Activated naive CD4-positive, alpha-beta T cell treated with anti-CD3 and anti-CD28 coated beads for 36 hours (primary cell): ENCODE data around the gene ABCA7. TPM values are rescaled to one million over a fixed set of nuclear protein-coding genes. Genes with fewer than 3 reads are reported as not detected.

Experiments
- CTCF ChIA-PET: fragments of 350-600 bp; sonication (Branson Sonifier 250); formaldehyde crosslinking; loops from one replicate; lab custom pipeline; 2021; ENCODE audit warnings: antibody characterized with exemption; lab: Charles Lee
- DNase-seq: peaks from one replicate; pipeline ENCODE4 v3.0.0-alpha.2; 2020
- H3K27ac Mint-ChIP-seq: one replicate; pipeline ENCODE4 v1.8.0; 2021; ENCODE audit warnings: mild to moderate bottlenecking, mixed read lengths
- H3K27me3 Mint-ChIP-seq: one replicate; pipeline ENCODE4 v1.8.0; 2021; ENCODE audit warnings: low read depth, mixed read lengths
- H3K36me3 Mint-ChIP-seq: one replicate; pipeline ENCODE4 v1.8.0; 2021; ENCODE audit warnings: low read depth, mixed read lengths
- H3K4me1 Mint-ChIP-seq: one replicate; pipeline ENCODE4 v1.8.0; 2021; ENCODE audit warnings: low read depth, mixed read lengths
- H3K4me3 Mint-ChIP-seq: one replicate; pipeline ENCODE4 v1.8.0; 2021; ENCODE audit warnings: mild to moderate bottlenecking, moderate library complexity, mixed read lengths
- H3K9me3 Mint-ChIP-seq: one replicate; pipeline ENCODE4 v1.8.0; 2021; ENCODE audit warnings: mixed read lengths
- intact Hi-C: fragments of 100-400 bp; cut with micrococcal nuclease; formaldehyde crosslinking; loops from one replicate; pipeline ENCODE4 v1.15.1; 2023
- total RNA-seq, 2 experiments: library from RNA; stranded (reverse); gene quantifications; one replicate each; pipeline ENCODE4 v1.2.3, GENCODE V29; 2021

The ABCA7 gene, protein sequence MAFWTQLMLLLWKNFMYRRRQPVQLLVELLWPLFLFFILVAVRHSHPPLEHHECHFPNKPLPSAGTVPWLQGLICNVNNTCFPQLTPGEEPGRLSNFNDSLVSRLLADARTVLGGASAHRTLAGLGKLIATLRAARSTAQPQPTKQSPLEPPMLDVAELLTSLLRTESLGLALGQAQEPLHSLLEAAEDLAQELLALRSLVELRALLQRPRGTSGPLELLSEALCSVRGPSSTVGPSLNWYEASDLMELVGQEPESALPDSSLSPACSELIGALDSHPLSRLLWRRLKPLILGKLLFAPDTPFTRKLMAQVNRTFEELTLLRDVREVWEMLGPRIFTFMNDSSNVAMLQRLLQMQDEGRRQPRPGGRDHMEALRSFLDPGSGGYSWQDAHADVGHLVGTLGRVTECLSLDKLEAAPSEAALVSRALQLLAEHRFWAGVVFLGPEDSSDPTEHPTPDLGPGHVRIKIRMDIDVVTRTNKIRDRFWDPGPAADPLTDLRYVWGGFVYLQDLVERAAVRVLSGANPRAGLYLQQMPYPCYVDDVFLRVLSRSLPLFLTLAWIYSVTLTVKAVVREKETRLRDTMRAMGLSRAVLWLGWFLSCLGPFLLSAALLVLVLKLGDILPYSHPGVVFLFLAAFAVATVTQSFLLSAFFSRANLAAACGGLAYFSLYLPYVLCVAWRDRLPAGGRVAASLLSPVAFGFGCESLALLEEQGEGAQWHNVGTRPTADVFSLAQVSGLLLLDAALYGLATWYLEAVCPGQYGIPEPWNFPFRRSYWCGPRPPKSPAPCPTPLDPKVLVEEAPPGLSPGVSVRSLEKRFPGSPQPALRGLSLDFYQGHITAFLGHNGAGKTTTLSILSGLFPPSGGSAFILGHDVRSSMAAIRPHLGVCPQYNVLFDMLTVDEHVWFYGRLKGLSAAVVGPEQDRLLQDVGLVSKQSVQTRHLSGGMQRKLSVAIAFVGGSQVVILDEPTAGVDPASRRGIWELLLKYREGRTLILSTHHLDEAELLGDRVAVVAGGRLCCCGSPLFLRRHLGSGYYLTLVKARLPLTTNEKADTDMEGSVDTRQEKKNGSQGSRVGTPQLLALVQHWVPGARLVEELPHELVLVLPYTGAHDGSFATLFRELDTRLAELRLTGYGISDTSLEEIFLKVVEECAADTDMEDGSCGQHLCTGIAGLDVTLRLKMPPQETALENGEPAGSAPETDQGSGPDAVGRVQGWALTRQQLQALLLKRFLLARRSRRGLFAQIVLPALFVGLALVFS (N-terminal part only)
- total RNA-seq = 10 to 100 TPM; 24.4 to 30.1 TPM

DNA sequence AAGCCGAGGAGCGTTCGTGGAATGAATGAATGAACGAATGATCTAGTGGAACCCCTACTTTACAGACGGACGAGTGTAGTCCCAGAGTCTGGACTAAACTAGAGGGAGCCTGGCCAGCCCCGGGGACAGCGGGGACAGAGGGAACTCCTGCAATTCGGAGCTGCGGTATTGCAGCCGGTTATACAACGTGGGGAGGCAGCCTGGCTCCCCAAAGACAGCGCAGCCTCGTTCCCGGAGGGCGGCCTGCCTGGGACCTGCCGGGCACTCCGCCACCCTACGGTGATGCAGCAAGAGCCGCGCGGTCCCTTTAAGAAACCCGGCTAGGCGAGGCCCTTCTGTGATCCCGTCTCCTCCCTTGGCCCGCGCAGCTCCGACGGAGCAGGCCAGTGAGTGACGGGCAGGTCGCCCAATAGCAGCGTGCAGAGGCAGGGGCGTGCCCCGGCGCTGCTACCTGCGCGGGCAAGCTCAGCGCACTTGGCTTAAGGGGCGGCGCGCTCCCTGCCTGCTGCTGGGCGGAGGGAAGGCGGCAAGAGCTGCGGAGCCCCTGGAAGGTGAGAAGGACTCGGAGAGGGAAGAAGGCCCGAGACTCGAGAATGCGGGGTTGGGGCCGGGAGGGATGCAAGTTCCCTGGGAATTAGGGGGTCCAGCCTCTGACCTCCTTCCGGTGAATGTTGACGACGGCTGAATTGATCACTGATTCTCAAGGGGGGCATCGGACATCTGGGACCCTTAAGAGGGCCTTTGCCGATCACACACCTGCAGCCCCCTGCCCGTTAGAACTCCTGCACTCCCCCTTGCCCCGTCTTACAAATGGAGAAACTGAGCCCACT lies at the start of gene ABCA7:
Gene ABCA7, plus strand, starts transcription at position 462 of the 830 bp plus-strand sequence. CDS start 1,255 bp downstream, outside the sequence.
- DNase-seq = peak; percentile 100
- peaks cover 27% of the 10 kb centered on the region for H3K36me3 Mint-ChIP-seq
- H3K4me1 Mint-ChIP-seq = peaks cover 41% of the 10 kb centered on the region
- H3K27me3 Mint-ChIP-seq = no peaks in the 10 kb centered on the region
- intact Hi-C loops = loop anchor here (1.0 to 2.0 kb wide), 5 partner anchors 14 to 55 kb away; partner anchors contain the start of genes CNN2, POLR2E, RNU6-2 and TMEM259
- peak within 1 kb of the TSS; percentile 94 for H3K4me3 Mint-ChIP-seq
- H3K9me3 Mint-ChIP-seq = no peaks in the 10 kb centered on the region
- CTCF ChIA-PET = interaction anchor here (1.1 to 1.2 kb wide), 3 partner anchors 10 to 204 kb away, joined by 3 to 4 read pairs (median 3); no protein-coding TSS in a partner anchor
- peak within 1 kb of the TSS; percentile 65 for H3K27ac Mint-ChIP-seq

DNA sequence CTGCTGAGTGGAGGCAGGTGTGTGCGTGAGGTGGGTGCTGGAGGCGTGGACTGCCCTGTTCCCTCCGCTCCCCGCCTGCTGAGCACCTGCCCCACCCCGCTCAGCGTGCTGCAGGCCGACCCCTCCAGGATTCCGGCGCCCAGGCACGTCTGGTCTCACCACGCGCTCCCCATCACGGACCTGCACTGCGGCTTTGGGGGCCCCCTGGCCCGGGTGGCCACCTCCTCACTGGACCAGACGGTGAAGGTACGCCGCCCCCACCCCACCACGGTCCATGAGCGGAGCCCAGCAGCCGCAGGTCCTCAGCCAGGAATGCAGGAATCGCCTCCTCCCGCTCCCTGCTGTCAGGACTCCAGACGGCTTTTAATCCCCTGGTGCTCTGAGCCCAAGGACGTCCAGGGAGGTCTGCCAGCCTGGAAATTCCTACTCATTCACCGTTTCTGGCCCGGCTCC lies 49.8 kb upstream of the ABCA7 start:
- Mint-ChIP-seq H3K9me3 (no peaks in the 10 kb centered on the region), H3K36me3 (peaks cover 15% of the 10 kb centered on the region), H3K27ac (no peak overlapping the region), H3K4me1 (peaks cover 8% of the 10 kb centered on the region), H3K4me3 (no peak overlapping the region), H3K27me3 (no peaks in the 10 kb centered on the region)
- DNase-seq = no peak
- CTCF ChIA-PET = no interaction called here
- intact Hi-C loops = no loop called here

DNA sequence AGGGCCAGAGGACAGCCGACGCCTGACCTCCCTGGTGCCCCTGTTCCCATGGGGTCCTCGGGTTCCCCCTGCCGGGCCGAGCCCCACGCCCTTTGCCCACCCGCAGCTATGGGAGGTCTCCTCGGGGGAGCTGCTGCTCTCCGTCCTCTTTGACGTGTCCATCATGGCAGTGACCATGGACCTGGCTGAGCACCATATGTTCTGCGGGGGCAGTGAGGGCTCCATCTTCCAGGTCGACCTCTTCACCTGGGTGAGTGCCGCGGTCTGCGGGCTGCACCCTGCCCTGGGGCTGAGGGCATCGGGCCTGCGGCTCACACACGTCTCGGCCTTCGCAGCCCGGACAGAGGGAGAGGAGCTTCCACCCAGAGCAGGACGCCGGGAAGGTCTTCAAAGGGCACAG lies 49.2 kb upstream of the ABCA7 start:
- Mint-ChIP-seq H3K9me3 (no peaks in the 10 kb centered on the region), H3K4me1 (peaks cover 3% of the 10 kb centered on the region), H3K36me3 (peaks cover 15% of the 10 kb centered on the region), H3K27ac (no peak overlapping the region), H3K4me3 (no peak overlapping the region), H3K27me3 (no peaks in the 10 kb centered on the region)
- DNase-seq = no peak
- intact Hi-C loops = no loop called here
- CTCF ChIA-PET = no interaction called here

DNA sequence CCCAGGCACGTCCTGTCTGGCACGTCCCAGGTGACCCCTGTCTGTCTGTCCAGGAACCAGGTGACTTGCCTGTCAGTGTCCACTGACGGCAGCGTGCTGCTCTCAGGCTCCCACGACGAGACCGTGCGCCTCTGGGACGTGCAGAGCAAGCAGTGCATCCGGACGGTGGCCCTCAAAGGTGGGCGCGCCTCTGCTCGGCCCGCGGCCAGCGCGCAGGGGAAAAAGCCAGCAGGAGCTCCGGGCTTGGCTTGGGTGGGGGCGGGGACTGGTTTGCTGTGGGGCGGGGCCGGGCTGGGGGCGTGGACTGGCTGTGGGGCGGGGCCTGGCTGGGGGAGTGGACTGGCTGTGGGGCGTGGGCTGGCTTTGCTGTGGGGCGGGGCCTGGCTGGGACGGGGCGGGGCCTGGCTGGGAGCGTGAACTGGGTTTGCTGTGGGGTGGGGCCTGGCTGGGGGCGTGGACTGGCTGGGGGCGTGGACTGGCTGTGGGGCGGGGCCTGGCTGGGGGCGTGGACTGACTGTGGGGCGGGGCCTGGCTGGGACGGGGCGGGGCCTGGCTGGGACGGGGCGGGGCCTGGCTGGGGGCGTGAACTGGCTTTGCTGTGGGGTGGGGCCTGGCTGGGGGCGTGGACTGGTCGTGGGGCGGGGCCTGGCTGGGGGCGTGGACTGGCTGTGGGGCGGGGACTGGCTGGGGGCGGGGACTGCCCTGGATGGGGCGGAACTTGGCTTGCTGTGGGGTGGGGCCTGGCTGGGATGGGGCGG lies 48.6 kb upstream of the ABCA7 start:
- peak; percentile 71 for DNase-seq
- H3K27me3 Mint-ChIP-seq = no peaks in the 10 kb centered on the region
- H3K27ac Mint-ChIP-seq = no peak overlapping the region
- no peaks in the 10 kb centered on the region for H3K9me3 Mint-ChIP-seq
- intact Hi-C loops = no loop called here
- CTCF ChIA-PET = no interaction called here
- peaks cover 15% of the 10 kb centered on the region for H3K36me3 Mint-ChIP-seq
- no peak overlapping the region for H3K4me3 Mint-ChIP-seq
- peaks cover 8% of the 10 kb centered on the region for H3K4me1 Mint-ChIP-seq

DNA sequence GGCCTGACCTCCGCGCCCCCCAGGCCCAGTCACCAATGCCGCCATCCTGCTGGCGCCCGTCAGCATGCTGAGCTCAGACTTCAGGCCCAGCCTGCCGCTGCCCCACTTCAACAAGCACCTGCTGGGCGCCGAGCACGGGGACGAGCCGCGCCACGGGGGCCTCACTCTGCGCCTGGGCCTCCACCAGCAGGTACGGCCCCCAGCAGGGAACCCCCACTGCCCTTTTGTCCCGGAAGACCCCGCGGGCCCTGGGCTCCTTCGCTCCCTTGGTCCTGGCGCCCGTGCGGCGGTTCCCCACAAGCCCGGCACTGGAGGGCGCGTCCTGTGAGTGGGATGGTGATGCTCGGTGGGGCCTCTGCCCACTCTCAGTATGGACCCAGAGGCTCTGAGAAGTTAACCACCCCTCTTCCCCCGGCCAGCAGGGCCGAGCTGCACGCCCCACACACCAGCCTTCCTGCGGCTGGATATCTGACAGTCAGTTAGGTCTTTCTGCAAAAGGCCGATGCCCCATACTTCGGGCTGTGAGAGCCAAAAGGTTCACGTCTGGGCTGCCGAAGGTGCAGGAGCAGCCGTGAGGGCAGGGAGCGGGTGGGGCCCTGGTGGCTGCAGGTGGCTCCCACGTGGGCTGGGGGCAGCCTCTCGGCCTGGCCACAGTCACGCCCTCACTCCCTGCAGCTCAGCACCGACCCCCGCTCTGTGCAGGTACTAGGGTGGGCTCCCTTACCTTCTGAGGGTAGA lies 47.8 kb upstream of the ABCA7 start:
- intact Hi-C loops = no loop called here
- H3K4me1 Mint-ChIP-seq = peaks cover 10% of the 10 kb centered on the region
- no peak for DNase-seq
- H3K27me3 Mint-ChIP-seq = no peaks in the 10 kb centered on the region
- no peak overlapping the region for H3K27ac Mint-ChIP-seq
- peaks cover 12% of the 10 kb centered on the region for H3K36me3 Mint-ChIP-seq
- H3K9me3 Mint-ChIP-seq = no peaks in the 10 kb centered on the region
- no peak overlapping the region for H3K4me3 Mint-ChIP-seq
- CTCF ChIA-PET = no interaction called here

DNA sequence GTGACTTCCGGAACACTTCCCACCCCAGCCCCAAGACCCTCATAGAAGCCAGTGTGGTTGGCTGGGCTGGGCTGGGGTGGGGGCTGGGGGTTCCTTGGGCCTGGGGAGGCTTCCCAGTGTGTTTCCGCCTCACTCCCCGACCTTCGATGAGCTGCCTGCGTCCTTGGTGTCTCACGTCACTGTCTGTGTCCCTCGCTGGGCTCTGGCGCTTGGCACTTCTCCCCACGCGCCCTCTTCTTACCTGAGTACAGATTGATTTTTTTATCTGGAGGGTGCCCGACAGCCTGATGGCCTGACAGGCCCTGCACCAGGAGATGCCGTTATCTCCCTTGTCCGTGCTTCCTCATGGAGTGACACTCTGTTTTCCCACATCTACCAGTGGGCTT lies 47.2 kb upstream of the ABCA7 start:
- intact Hi-C loops = no loop called here
- H3K4me1 Mint-ChIP-seq = peaks cover 10% of the 10 kb centered on the region
- CTCF ChIA-PET = no interaction called here
- H3K27me3 Mint-ChIP-seq = peaks cover 1% of the 10 kb centered on the region
- no peak overlapping the region for H3K27ac Mint-ChIP-seq
- no peaks in the 10 kb centered on the region for H3K9me3 Mint-ChIP-seq
- DNase-seq = no peak
- peaks cover 12% of the 10 kb centered on the region for H3K36me3 Mint-ChIP-seq
- no peak overlapping the region for H3K4me3 Mint-ChIP-seq

DNA sequence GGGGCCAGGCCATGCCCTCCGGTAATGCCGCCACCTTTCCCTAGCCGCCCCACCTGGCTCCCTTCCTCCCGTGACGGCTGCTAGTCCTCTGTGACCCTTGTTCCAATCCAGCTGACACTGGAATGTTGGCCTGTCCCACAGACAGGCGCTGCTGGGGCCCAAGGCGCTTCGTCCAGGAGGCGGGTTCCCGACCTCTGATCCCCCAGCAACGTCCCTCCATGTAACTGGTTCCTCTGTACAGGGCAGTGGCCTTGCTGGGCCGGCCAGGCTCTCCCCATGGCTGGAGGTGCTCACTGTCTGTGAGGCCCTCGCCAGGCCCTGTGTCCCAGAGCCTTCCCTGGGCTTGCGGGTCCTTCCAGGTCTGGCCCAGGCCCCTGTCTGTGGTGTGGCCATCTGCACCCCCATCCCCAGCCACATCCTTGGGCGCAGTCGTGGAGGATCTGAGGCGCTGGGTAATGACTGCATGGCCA lies 46.5 kb upstream of the ABCA7 start:
- H3K4me1 Mint-ChIP-seq = peaks cover 10% of the 10 kb centered on the region
- no peak overlapping the region for H3K4me3 Mint-ChIP-seq
- peaks cover 7% of the 10 kb centered on the region for H3K27me3 Mint-ChIP-seq
- no peak overlapping the region for H3K27ac Mint-ChIP-seq
- peaks cover 12% of the 10 kb centered on the region for H3K36me3 Mint-ChIP-seq
- no peak for DNase-seq
- CTCF ChIA-PET = no interaction called here
- no peaks in the 10 kb centered on the region for H3K9me3 Mint-ChIP-seq
- intact Hi-C loops = no loop called here

DNA sequence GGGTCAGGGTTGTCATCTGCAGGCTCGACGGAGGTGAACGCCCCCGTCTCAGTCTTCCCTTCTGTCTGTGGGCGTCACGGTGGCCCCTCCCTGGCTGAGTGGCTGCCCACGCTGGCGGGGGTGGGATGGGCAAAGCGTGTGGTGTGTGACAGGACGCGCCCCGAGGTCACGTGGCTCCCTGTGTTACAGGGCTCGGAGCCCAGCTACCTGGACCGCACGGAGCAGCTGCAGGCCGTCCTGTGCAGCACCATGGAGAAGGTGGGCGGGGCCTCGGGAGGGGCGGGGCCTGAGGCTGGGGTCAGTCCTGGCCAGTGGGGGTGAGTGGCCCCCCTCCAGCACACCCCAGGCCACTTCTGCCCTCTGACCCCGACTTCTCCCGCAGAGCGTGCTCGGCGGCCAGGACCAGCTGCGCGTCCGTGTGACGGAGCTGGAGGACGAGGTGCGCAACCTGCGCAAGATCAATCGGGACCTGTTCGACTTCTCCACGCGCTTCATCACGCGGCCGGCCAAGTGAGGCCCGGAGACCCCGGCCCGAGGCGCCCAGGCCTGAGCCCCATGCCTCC lies 46.0 kb upstream of the ABCA7 start:
- Mint-ChIP-seq H3K9me3 (no peaks in the 10 kb centered on the region), H3K27me3 (peaks cover 11% of the 10 kb centered on the region), H3K27ac (no peak overlapping the region), H3K36me3 (peaks cover 10% of the 10 kb centered on the region), H3K4me3 (no peak overlapping the region), H3K4me1 (peaks cover 10% of the 10 kb centered on the region)
- no peak for DNase-seq
- CTCF ChIA-PET = no interaction called here
- intact Hi-C loops = no loop called here

DNA sequence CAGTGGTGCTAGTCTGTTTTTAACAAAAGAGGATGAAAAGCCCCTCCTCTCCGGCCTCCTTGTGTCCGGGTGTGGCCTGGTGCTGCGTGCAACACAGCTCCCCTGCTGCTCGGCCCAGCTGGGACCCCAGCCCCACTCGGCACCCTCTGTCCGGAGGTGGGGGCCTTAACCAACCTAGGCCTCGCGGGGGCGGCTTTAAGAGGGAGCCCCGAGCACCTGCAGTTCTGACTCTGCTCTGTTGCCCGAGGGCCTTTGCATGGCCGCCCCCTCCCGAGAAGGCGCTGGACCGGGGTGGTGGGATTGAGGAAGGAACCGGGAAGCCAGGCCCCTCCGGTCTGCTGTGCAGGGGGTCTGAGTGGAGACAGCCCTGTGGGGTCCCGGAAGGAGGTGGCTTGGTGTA lies 45.4 kb upstream of the ABCA7 start:
- CTCF ChIA-PET = no interaction called here
- peaks cover 17% of the 10 kb centered on the region for H3K27me3 Mint-ChIP-seq
- no peak overlapping the region for H3K4me3 Mint-ChIP-seq
- intact Hi-C loops = no loop called here
- no peaks in the 10 kb centered on the region for H3K9me3 Mint-ChIP-seq
- H3K36me3 Mint-ChIP-seq = peaks cover 10% of the 10 kb centered on the region
- DNase-seq = no peak
- H3K27ac Mint-ChIP-seq = no peak overlapping the region
- H3K4me1 Mint-ChIP-seq = peaks cover 15% of the 10 kb centered on the region
